B cell (primary cell): ENCODE results near the gene UBN1. TPM values are rescaled to one million over a fixed set of nuclear protein-coding genes. Genes with fewer than 3 reads are reported as not detected.

Experiments
- ATAC-seq: fragments of 200-7000 bp; cut with Tn5 transposase; one replicate; pipeline ENCODE4 v1.10.0; 2021; ENCODE audit warnings: low read depth, mild to moderate bottlenecking, moderate number of reproducible peaks, moderate library complexity
- CTCF ChIA-PET: fragments of 350-600 bp; sonication (Branson Sonifier 250); formaldehyde crosslinking; loops from one replicate; lab custom pipeline; 2021; ENCODE audit warnings: antibody characterized with exemption, inconsistent platforms; lab: Charles Lee
- POLR2A ChIA-PET: fragments of 350-600 bp; sonication (Branson Sonifier 250); formaldehyde crosslinking; loops from one replicate; lab custom pipeline; 2021; ENCODE audit warnings: antibody characterized with exemption; lab: Charles Lee
- DNase-seq: peaks from one replicate; pipeline ENCODE4 v3.0.0; 2013
- H2AFZ ChIP-seq: 2 replicates; pipeline ENCODE4 v1.6.1; 2012; ENCODE audit warnings: mild to moderate bottlenecking, low read depth, low read length; ENCODE audit not compliant: insufficient read depth, poor library complexity, severe bottlenecking
- H3K27ac ChIP-seq, 2 donors: 1 replicate in 1 of 2; 2 replicates in 1 of 2; pipeline ENCODE4 v1.5.1; 2012 to 2013; ENCODE audit warnings: low read length in 2 of 2, mild to moderate bottlenecking in 2 of 2, moderate library complexity in 1 of 2
- H3K27me3 ChIP-seq, 4 experiments: fragments of 200-600 bp in 1 of 4; sonication (generic) in 1 of 4; replicated peaks in 1 of 4; 1 replicate in 2 of 4; 2 replicates in 2 of 4; pipeline versions ENCODE4 v1.6.1 to v1.7.0; 2013 to 2016; ENCODE audit warnings: low read length in 3 of 4, mild to moderate bottlenecking in 2 of 4, mixed read lengths in 1 of 4, moderate library complexity in 1 of 4; ENCODE audit not compliant: insufficient read depth in 4 of 4, control insufficient read depth in 3 of 4; ENCODE audit errors: control extremely low read depth in 1 of 4
- H3K36me3 ChIP-seq, 2 experiments: replicated peaks in 1 of 2; 1 replicate in 1 of 2; 2 replicates in 1 of 2; pipeline versions ENCODE4 v1.6.1 to v1.7.1; 2013; ENCODE audit warnings: low read length in 1 of 2; ENCODE audit not compliant: insufficient read depth in 2 of 2, control insufficient read depth in 1 of 2; ENCODE audit errors: control extremely low read depth in 1 of 2, extremely low read depth in 1 of 2
- H3K4me1 ChIP-seq, 2 donors: fragments of 200-600 bp in 1 of 2; sonication (generic) in 1 of 2; 1 replicate in 1 of 2; 2 replicates in 1 of 2; pipeline versions ENCODE4 v1.5.1 to v1.6.1; 2013 to 2017; ENCODE audit warnings: low read length in 2 of 2; ENCODE audit not compliant: control insufficient read depth in 2 of 2, insufficient read depth in 2 of 2
- H3K4me2 ChIP-seq: replicated peaks from 2 replicates; pipeline ENCODE3; 2012; ENCODE audit warnings: mild to moderate bottlenecking, low read depth, low read length; ENCODE audit not compliant: poor library complexity, severe bottlenecking
- H3K4me3 ChIP-seq, 5 experiments: fragments of 200-600 bp in 1 of 5; sonication (generic) in 1 of 5; 1 replicate in 3 of 5; 2 replicates in 2 of 5; pipeline versions ENCODE4 v1.5.1 to v1.7.0; 2011 to 2016; ENCODE audit warnings: low read length in 4 of 5, mild to moderate bottlenecking in 4 of 5, low read depth in 2 of 5, control low read depth in 1 of 5, moderate library complexity in 1 of 5; ENCODE audit not compliant: insufficient read depth in 1 of 5; ENCODE audit errors: control extremely low read depth in 1 of 5, extremely low read depth in 1 of 5
- H3K79me2 ChIP-seq: fragments of 200-600 bp; sonication (generic); one replicate; pipeline ENCODE4 v1.6.0; 2016; ENCODE audit warnings: low read length; ENCODE audit not compliant: control insufficient read depth, insufficient read depth
- H3K9ac ChIP-seq: fragments of 200-600 bp; sonication (generic); 2 replicates; pipeline ENCODE4 v1.6.1; 2017; ENCODE audit warnings: mild to moderate bottlenecking, low read length, moderate library complexity
- H3K9me3 ChIP-seq, 3 donors: one replicate each; pipeline versions ENCODE4 v1.6.1 to v1.7.1; 2013; ENCODE audit warnings: low read length in 2 of 3; ENCODE audit not compliant: control insufficient read depth in 2 of 3, insufficient read depth in 1 of 3; ENCODE audit errors: control extremely low read depth in 1 of 3
- H4K20me1 ChIP-seq: 2 replicates; pipeline ENCODE4 v1.6.0; 2012; ENCODE audit warnings: mild to moderate bottlenecking, low read length; ENCODE audit not compliant: insufficient read depth, control insufficient read depth, poor library complexity, severe bottlenecking
- H3K27ac Mint-ChIP-seq: one replicate; pipeline ENCODE4 v1.8.0; 2021; ENCODE audit warnings: mixed read lengths
- H3K27me3 Mint-ChIP-seq: one replicate; pipeline ENCODE4 v1.8.0; 2021; ENCODE audit warnings: mixed read lengths
- H3K4me1 Mint-ChIP-seq: one replicate; pipeline ENCODE4 v1.8.0; 2021; ENCODE audit warnings: mixed read lengths
- H3K4me3 Mint-ChIP-seq: one replicate; pipeline ENCODE4 v1.8.0; 2021; ENCODE audit warnings: mixed read lengths
- H3K9me3 Mint-ChIP-seq: one replicate; pipeline ENCODE4 v1.8.0; 2022; ENCODE audit warnings: mixed read lengths; ENCODE audit not compliant: insufficient read depth
- EZH2 ChIP-seq: IDR thresholded peaks from 2 replicates; pipeline ENCODE4 v1.6.1; 2012; ENCODE audit warnings: borderline replicate concordance, low read depth, mild to moderate bottlenecking, moderate library complexity, low read length; ENCODE audit not compliant: insufficient read depth, poor library complexity, severe bottlenecking
- WGBS: methylation state at CpG from one replicate; pipeline ENCODE4 v1.1.5; 2013; ENCODE audit warnings: missing lambda C conversion rate; ENCODE audit not compliant: insufficient coverage; 5-methylcytosine and 5-hydroxymethylcytosine counted together
- intact Hi-C: fragments of 100-400 bp; cut with micrococcal nuclease; formaldehyde crosslinking; loops from one replicate; pipeline ENCODE4 v1.10.0; 2022
- polyA plus RNA-seq: library from polyadenylated mRNA; depleted of rRNA; stranded (reverse); fragments of >200 nt; gene quantifications from 2 replicates; pipeline ENCODE4 v1.2.3, GENCODE V29; 2012
- total RNA-seq, 2 donors: library from RNA; stranded (reverse); fragments of 120-200 nt in 1 of 2; gene quantifications; 1 replicate in 1 of 2; 2 replicates in 1 of 2; pipeline versions ENCODE4 v1.2.3 to v1.2.4, GENCODE V29; 2013 to 2022
- TF ChIP-seq, protein P1 (sequence below): fragments of 200-600 bp; IDR thresholded peaks from one replicate; pipeline ENCODE4 v1.8.0; 2022; ENCODE audit warnings: antibody characterized with exemption, mild to moderate bottlenecking

UBN1 gene
- total and polyA plus RNA-seq, 2 donors (not counting 1 experiment from before 2014, with no cell fraction given): 16.6 to 38.1 TPM

DNA sequence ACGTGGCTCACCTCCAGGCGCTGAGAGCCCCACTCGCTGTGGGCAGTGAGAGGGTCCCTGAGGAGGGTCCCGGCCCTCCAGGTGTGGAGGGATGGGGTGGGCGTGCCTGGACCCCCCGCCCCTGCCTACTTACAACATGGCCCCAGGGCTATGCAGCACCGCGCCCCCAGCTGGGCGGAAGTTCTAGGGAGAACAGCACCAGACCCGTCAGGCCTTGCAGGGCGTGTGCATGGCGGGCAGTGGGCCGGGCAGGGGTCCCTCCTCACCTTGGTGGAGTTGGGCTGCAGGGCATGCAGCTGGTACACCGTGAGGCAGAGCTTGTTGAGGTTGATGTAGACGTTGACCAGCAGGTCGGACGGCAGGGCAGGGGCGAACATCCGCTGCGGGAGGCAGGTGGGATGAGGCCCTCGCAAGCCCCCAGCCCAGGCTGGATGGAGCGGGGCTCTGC is 49.5 kb upstream of the UBN1 start:
- Histone ChIP-seq H3K27ac (no peak overlapping the region), H2AFZ (no peak overlapping the region), H3K36me3 (no peaks in the 10 kb centered on the region), H3K79me2 (no peaks in the 10 kb centered on the region), H4K20me1 (no peaks in the 10 kb centered on the region), H3K4me2 (no peak overlapping the region), H3K4me3 (no peak overlapping the region), H3K27me3 (no peaks in the 10 kb centered on the region), H3K9ac (no peak overlapping the region), H3K9me3 (no peaks in the 10 kb centered on the region), H3K4me1 (peaks cover 20 to 22% of the 10 kb centered on the region in 2 donors)
- TF ChIP-seq, protein P1, sequence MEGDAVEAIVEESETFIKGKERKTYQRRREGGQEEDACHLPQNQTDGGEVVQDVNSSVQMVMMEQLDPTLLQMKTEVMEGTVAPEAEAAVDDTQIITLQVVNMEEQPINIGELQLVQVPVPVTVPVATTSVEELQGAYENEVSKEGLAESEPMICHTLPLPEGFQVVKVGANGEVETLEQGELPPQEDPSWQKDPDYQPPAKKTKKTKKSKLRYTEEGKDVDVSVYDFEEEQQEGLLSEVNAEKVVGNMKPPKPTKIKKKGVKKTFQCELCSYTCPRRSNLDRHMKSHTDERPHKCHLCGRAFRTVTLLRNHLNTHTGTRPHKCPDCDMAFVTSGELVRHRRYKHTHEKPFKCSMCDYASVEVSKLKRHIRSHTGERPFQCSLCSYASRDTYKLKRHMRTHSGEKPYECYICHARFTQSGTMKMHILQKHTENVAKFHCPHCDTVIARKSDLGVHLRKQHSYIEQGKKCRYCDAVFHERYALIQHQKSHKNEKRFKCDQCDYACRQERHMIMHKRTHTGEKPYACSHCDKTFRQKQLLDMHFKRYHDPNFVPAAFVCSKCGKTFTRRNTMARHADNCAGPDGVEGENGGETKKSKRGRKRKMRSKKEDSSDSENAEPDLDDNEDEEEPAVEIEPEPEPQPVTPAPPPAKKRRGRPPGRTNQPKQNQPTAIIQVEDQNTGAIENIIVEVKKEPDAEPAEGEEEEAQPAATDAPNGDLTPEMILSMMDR: no peak
- no peak for TF ChIP-seq EZH2
- Mint-ChIP-seq H3K27me3 (no peaks in the 10 kb centered on the region), H3K9me3 (no peaks in the 10 kb centered on the region), H3K4me1 (peaks cover 15% of the 10 kb centered on the region), H3K4me3 (no peak overlapping the region), H3K27ac (no peak overlapping the region)
- CTCF ChIA-PET: no interaction called here
- ATAC-seq (no peak), DNase-seq (no peak)
- intact Hi-C loops: no loop called here
- 96% methylated on average over 17 of the region's 22 CpGs for WGBS
- POLR2A ChIA-PET: no interaction called here

DNA sequence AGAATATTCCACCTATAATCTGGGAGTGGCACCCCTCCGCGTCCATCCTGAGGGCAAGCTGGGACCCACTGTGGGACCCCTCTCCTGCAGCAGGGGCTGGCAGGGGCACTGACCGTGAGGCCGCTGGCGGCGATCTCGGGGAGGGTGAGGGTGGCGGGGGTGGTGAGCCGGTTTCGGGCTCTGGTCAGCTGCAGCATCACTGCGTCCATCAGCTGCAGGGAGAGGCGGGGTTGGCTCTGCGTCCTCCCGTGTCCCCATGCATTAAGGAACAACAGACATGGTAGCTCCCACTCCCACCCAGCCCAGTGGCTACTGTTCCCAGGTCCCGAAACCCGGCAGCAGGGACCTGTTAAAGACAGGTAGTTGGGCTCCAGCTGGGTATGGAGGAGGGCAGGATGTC is 48.8 kb upstream of the UBN1 start:
- H3K79me2 ChIP-seq: no peaks in the 10 kb centered on the region
- no peaks in the 10 kb centered on the region for H3K27me3 ChIP-seq
- H2AFZ ChIP-seq: no peak overlapping the region
- ATAC-seq (no peak), DNase-seq (no peak)
- no peaks in the 10 kb centered on the region for H4K20me1 ChIP-seq
- Mint-ChIP-seq H3K9me3 (no peaks in the 10 kb centered on the region), H3K4me1 (peaks cover 20% of the 10 kb centered on the region), H3K27ac (peak overlapping the region; percentile 26), H3K4me3 (no peak overlapping the region), H3K27me3 (no peaks in the 10 kb centered on the region)
- no peak overlapping the region for H3K9ac ChIP-seq
- intact Hi-C loops: no loop called here
- ChIA-PET CTCF (no interaction called here), POLR2A (interaction anchor here (0.6 kb wide), 1 partner anchor 8 kb away, joined by 3 read pairs; no protein-coding TSS in a partner anchor)
- peaks cover 25 to 27% of the 10 kb centered on the region in 2 donors for H3K4me1 ChIP-seq
- WGBS: 89% methylated on average over 12 of the region's 16 CpGs
- no peak overlapping the region for H3K27ac ChIP-seq
- H3K9me3 ChIP-seq: no peaks in the 10 kb centered on the region
- no peak overlapping the region for H3K4me3 ChIP-seq
- no peaks in the 10 kb centered on the region for H3K36me3 ChIP-seq
- no peak overlapping the region for H3K4me2 ChIP-seq
- TF ChIP-seq, protein P1: no peak
- TF ChIP-seq EZH2: no peak
